Gastrocnemius medialis (tissue), 4 donors: Measurements from ENCODE around the gene ALK. TPM values are rescaled to one million over a fixed set of nuclear protein-coding genes. Genes with fewer than 3 reads are reported as not detected.

Source experiments
- ATAC-seq, 2 donors: fragments of 150-250 bp; one replicate each; pipeline ENCODE4 v1.9.1; 2016
- DNase-seq, 2 donors: peaks; one replicate each; pipeline ENCODE4 v3.0.0-alpha.2; 2019
- H3K27ac ChIP-seq, 4 donors: fragments of 200-600 bp; sonication (generic); 1 replicate in 1 of 4; 2 replicates in 3 of 4; pipeline ENCODE4 v1.5.1; 2016 to 2018; ENCODE audit warnings: mild to moderate bottlenecking in 2 of 4, moderate library complexity in 1 of 4
- H3K27me3 ChIP-seq, 3 donors: fragments of 200-600 bp; sonication (generic) in 2 of 3; 1 replicate in 1 of 3; 2 replicates in 2 of 3; pipeline versions ENCODE4 v1.5.1 to v1.6.0; 2016 to 2019; ENCODE audit warnings: mild to moderate bottlenecking in 1 of 3, moderate library complexity in 1 of 3
- H3K36me3 ChIP-seq, 2 donors: fragments of 200-600 bp; sonication (generic) in 1 of 2; one replicate each; pipeline ENCODE4 v1.5.1; 2017 to 2018
- H3K4me1 ChIP-seq, 2 donors: fragments of 200-600 bp; sonication (generic) in 1 of 2; one replicate each; pipeline ENCODE4 v1.5.1; 2016 to 2017; ENCODE audit warnings: mild to moderate bottlenecking in 2 of 2
- H3K4me3 ChIP-seq, 4 donors: fragments of 200-600 bp; sonication (generic) in 3 of 4; 1 replicate in 1 of 4; 2 replicates in 3 of 4; pipeline ENCODE4 v1.5.1; 2016 to 2019; ENCODE audit warnings: mild to moderate bottlenecking in 2 of 4
- H3K9me3 ChIP-seq, 3 donors: fragments of 200-600 bp; sonication (generic) in 2 of 3; 1 replicate in 1 of 3; 2 replicates in 2 of 3; pipeline ENCODE4 v1.5.1; 2016 to 2019
- POLR2A ChIP-seq, 2 donors: fragments of 450-650 bp; IDR thresholded peaks; one replicate each; pipeline ENCODE4 v1.6.1; 2017; ENCODE audit warnings: antibody characterized with exemption in 2 of 2, mild to moderate bottlenecking in 2 of 2, moderate library complexity in 2 of 2
- in situ Hi-C, 4 donors: fragments of 200-750 bp; cut with MboI; loops; one replicate each; pipeline versions ENCODE4 v1.15.0 to v1.8.0; 2017; ENCODE audit warnings: low sequenced_read_pairs in 4 of 4
- intact Hi-C: fragments of 100-400 bp; cut with DNase I; formaldehyde crosslinking; loops from one replicate; pipeline ENCODE4 v1.15.1; 2023; ENCODE audit warnings: low total_unique reads
- total RNA-seq, 4 donors: library from RNA; depleted of rRNA; stranded (reverse); fragments of >200 nt; gene quantifications; one replicate each; pipeline versions ENCODE4 v1.1.0 to v1.2.3, GENCODE V29; 2016
- TF ChIP-seq, protein P1 (sequence below), 5 experiments: fragments of 450-650 bp in 3 of 5; fragments of 200-600 bp in 2 of 5; sonication (generic) in 2 of 5; IDR thresholded peaks in 4 of 5; conservative IDR thresholded peaks in 1 of 5; 1 replicate in 4 of 5; 2 replicates in 1 of 5; pipeline ENCODE4 v1.5.1; 2016 to 2019; ENCODE audit warnings: antibody characterized with exemption in 5 of 5, mild to moderate bottlenecking in 3 of 5, moderate library complexity in 3 of 5

Gene ALK
- total RNA-seq, 4 donors from 2014 or later = not detected

DNA sequence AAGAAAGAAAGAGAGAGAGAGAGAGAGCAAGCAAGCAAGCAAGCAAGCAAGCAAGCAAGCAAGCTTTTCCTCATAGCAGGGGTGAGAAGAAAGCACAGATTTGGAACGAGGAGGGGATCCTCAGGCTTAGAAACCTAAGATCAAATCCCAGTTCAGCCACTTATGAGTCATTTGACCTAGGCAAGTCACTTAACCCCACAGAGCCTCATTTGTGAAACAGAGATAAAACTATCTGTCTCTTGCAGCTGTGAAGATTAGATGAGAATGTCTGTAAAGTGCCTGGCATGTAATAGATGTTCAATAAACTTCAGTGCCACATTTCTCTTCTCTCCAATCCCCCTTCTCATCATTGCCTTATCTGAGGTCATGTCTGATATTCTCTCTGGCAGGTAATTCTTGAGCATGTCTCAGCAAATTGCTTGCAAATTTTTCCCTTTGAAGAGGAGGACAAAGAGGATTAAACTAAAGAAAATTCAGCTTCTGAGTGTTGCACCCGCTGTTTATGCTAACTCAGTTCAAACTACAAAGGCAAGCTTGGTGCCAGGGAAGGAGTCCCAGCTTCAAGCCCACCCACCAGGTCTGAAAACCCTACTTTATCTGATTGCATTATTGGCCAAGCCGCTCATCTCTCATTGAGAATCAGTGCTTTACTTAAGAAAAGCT is 20.3 kb downstream of the ALK start:
- H3K9me3 ChIP-seq = no peaks in the 10 kb centered on the region
- H3K36me3 ChIP-seq = no peaks in the 10 kb centered on the region
- H3K27ac ChIP-seq = no peak overlapping the region
- H3K4me1 ChIP-seq = no peaks in the 10 kb centered on the region
- DNase-seq = no peak
- intact Hi-C loops = no loop called here
- no peak for ATAC-seq
- no peak overlapping the region for H3K4me3 ChIP-seq
- TF ChIP-seq POLR2A (IDR thresholded peaks at IDR 0.05) = no peak
- H3K27me3 ChIP-seq = peaks cover 0 to 17% (median 3%) of the 10 kb centered on the region in 3 donors
- in situ Hi-C loops = no loop called here

DNA sequence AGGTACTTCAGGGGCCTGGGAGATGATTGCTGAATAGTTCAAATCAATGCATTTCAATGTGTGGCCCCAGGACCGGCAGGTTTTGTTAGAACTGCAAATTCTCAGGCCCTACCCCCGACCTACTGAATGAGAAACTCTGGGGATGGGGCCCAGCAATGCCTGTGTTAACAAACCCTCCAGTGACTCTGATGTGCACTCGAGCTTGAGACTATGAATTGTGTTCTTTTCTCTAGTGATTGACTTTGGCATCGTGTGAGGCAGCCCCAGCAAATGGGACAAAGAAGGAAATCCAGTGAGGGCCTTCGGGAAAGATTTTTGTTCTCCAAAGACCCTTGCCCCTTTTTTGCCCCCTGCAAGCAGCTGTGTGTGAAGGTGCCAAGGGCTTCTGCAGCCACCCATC is 22.4 kb downstream of the ALK start:
- TF ChIP-seq POLR2A (IDR thresholded peaks at IDR 0.05) = no peak
- TF ChIP-seq, protein P1, sequence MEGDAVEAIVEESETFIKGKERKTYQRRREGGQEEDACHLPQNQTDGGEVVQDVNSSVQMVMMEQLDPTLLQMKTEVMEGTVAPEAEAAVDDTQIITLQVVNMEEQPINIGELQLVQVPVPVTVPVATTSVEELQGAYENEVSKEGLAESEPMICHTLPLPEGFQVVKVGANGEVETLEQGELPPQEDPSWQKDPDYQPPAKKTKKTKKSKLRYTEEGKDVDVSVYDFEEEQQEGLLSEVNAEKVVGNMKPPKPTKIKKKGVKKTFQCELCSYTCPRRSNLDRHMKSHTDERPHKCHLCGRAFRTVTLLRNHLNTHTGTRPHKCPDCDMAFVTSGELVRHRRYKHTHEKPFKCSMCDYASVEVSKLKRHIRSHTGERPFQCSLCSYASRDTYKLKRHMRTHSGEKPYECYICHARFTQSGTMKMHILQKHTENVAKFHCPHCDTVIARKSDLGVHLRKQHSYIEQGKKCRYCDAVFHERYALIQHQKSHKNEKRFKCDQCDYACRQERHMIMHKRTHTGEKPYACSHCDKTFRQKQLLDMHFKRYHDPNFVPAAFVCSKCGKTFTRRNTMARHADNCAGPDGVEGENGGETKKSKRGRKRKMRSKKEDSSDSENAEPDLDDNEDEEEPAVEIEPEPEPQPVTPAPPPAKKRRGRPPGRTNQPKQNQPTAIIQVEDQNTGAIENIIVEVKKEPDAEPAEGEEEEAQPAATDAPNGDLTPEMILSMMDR (IDR thresholded peaks at IDR 0.05 in 4 of 5, conservative IDR thresholded peaks at IDR 0.05 in 1 of 5) = no peak
- DNase-seq (no peak), ATAC-seq (no peak)
- Histone ChIP-seq H3K4me1 (no peaks in the 10 kb centered on the region), H3K27me3 (peaks cover 0 to 16% (median 0%) of the 10 kb centered on the region in 3 donors), H3K9me3 (no peaks in the 10 kb centered on the region), H3K36me3 (no peaks in the 10 kb centered on the region), H3K27ac (no peak overlapping the region), H3K4me3 (no peak overlapping the region)
- in situ Hi-C loops (no loop called here), intact Hi-C loops (no loop called here)

DNA sequence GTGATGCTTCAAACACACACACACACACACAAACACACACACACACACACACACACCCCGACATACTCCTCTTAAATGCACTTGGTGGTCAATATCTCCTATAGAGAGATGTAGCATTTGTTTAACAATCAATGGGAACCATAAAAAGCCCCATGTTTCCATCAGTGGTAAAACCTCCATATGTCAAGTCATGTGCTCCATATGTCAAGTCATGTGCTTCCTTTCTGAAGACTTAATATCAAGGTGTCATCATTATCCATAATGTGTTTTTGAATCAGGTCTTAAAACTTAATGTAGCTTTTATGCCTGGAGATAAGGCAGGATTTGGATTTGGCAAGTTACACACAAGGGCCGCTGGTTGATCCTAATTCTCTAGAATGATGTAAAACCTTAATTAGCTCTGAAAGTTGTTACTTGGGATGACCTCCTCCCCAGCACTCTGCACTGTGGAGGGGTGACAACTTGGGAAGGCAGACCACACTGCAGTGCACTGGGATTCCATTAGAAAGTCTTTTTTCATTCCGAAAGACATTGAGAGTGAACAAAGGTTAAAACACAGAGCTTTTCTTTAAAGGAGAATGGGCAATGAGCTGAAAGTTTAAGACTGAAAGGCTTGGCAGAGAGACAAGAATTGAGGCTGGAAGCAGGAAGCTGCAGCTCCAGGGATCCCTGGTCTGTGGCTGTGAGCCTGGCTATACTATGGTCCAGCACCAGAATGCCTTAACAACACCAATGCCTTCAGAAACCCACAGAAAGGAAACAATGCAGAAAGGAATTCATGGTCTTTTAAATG is 26.4 kb downstream of the ALK start:
- no peak for DNase-seq
- no peak for ATAC-seq
- Histone ChIP-seq H3K4me3 (no peak overlapping the region), H3K9me3 (no peaks in the 10 kb centered on the region), H3K4me1 (no peaks in the 10 kb centered on the region), H3K27me3 (peaks cover 0 to 3% (median 0%) of the 10 kb centered on the region in 3 donors), H3K27ac (no peak overlapping the region), H3K36me3 (no peaks in the 10 kb centered on the region)
- intact Hi-C loops (no loop called here), in situ Hi-C loops (no loop called here)
- no peak for TF ChIP-seq POLR2A (IDR thresholded peaks at IDR 0.05)
- TF ChIP-seq, protein P1 (IDR thresholded peaks at IDR 0.05 in 4 of 5, conservative IDR thresholded peaks at IDR 0.05 in 1 of 5) = no peak

DNA sequence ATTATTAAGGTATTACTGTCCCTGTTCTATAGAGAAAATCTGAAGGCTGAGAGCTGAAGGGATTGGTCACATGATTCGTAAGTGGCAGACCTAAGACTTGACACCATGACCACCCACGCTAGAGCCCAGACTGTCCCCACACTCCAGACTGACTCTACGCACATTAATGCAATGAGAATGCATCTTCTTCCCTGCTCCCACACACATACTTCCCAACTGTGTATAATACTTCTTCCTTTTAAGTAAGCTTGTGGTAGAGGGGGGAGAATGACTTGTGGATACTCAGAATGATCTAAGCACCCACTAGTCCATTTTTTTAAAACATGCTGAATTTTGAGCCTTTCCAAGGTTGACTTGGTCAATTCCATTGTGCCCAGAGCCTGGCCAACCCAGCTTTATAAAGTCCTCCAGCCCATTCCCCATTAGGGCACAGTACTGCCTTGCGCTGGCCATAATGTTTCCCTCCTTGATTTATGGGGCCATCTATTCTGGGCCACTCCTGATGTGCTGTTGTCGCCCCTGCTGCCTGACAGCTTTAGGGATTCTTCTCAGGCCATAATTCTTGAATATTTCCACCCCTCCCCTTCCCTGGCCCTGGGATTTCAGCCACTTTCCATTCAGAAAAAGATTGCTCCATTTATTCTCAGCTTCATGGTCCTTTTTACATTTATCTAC is 28.7 kb downstream of the ALK start:
- Histone ChIP-seq H3K4me3 (no peak overlapping the region), H3K9me3 (no peaks in the 10 kb centered on the region), H3K36me3 (no peaks in the 10 kb centered on the region), H3K4me1 (no peaks in the 10 kb centered on the region), H3K27me3 (peaks cover 0 to 3% (median 0%) of the 10 kb centered on the region in 3 donors), H3K27ac (no peak overlapping the region)
- in situ Hi-C loops = no loop called here
- ATAC-seq (no peak), DNase-seq (no peak)
- intact Hi-C loops = no loop called here
- TF ChIP-seq POLR2A (IDR thresholded peaks at IDR 0.05) = no peak
- TF ChIP-seq, protein P1 (IDR thresholded peaks at IDR 0.05 in 4 of 5, conservative IDR thresholded peaks at IDR 0.05 in 1 of 5) = no peak
